LNCaP clone FGC (cell line): Measurements from ENCODE around the gene GAPT.
A peak's percentile ranks its signal among the peaks of the same experiment; 100 is the strongest.

Experiments
- DNase-seq: peaks from one replicate; pipeline ENCODE4 v3.0.0-alpha.2; 2011; ENCODE audit warnings: low read depth
- H3K4me3 ChIP-seq: 2 replicates; pipeline ENCODE4 v1.5.1; 2011; ENCODE audit warnings: mild to moderate bottlenecking, low read depth, low read length, control low read depth
- CTCF ChIP-seq: IDR thresholded peaks from 2 replicates; pipeline ENCODE4 v1.5.1; 2012; ENCODE audit warnings: mild to moderate bottlenecking; ENCODE audit not compliant: control insufficient read depth, insufficient read depth; ENCODE audit errors: extremely low read depth

GAPT gene

GRCh38 chr5:58460002-58460731 is 31.1 kb upstream of the GAPT start, which contains the start of gene PLK2:
Gene PLK2 (minus strand): TSS chr5:58460086. CDS start chr5:58459959, 127 bp downstream.
- DNase-seq, result peak; percentile 75
- peak; percentile 60 for TF ChIP-seq CTCF
- H3K4me3 ChIP-seq, result peak within 1 kb of the TSS; percentile 80

GRCh38 chr5:58460732-58461286 is 30.4 kb upstream of the GAPT start:
- peak overlapping the region; percentile 80 for H3K4me3 ChIP-seq

GRCh38 chr5:58462154-58462553 is 29.1 kb upstream of the GAPT start:
- TF ChIP-seq CTCF, result no peak
- no peak for DNase-seq
- no peak overlapping the region for H3K4me3 ChIP-seq

More at GRCh38 chr5:58460732-58461286, 30.4 kb upstream of the GAPT start:
- peak; percentile 76 for DNase-seq
- TF ChIP-seq CTCF, result peak; percentile 98

GRCh38 chr5:58462623-58463230 is 28.5 kb upstream of the GAPT start:
- H3K4me3 ChIP-seq, result no peak overlapping the region
- DNase-seq, result peak; percentile 63
- TF ChIP-seq CTCF, result peak; percentile 74

GRCh38 chr5:58466939-58467338 is 24.3 kb upstream of the GAPT start:
- no peak for TF ChIP-seq CTCF
- DNase-seq, result no peak
- no peak overlapping the region for H3K4me3 ChIP-seq

- TF ChIP-seq CTCF, result no peak
- no peak overlapping the region for H3K4me3 ChIP-seq
- no peak for DNase-seq
Observed at GRCh38 chr5:58469896-58470295, 21.3 kb upstream of the GAPT start.
